T-helper 1 cell treated with Interleukin-12 subunit alpha and Interleukin-12 subunit beta and Interleukin-4 antibody, amounts not matched to agents 30 ng/mL and 1 ng/mL, for 36 hours (primary cell): Measurements from ENCODE around the gene EED. TPM values are rescaled to one million over a fixed set of nuclear protein-coding genes. Genes with fewer than 3 reads are reported as not detected.
"Not testable (repeated sequence)": the region's sequence is repeated elsewhere in the genome, so short reads cannot be mapped to it uniquely, and the experiment has no call there.

Experiments
- intact Hi-C: fragments of 100-400 bp; cut with micrococcal nuclease; formaldehyde crosslinking; loops from one replicate; pipeline ENCODE4 v1.15.1; 2024
- total RNA-seq: library from RNA; stranded (reverse); gene quantifications from 2 replicates; pipeline ENCODE4 v1.2.3, GENCODE V29; 2022

Gene EED
- total RNA-seq, 1 donor from 2014 or later = 73.3 TPM

DNA sequence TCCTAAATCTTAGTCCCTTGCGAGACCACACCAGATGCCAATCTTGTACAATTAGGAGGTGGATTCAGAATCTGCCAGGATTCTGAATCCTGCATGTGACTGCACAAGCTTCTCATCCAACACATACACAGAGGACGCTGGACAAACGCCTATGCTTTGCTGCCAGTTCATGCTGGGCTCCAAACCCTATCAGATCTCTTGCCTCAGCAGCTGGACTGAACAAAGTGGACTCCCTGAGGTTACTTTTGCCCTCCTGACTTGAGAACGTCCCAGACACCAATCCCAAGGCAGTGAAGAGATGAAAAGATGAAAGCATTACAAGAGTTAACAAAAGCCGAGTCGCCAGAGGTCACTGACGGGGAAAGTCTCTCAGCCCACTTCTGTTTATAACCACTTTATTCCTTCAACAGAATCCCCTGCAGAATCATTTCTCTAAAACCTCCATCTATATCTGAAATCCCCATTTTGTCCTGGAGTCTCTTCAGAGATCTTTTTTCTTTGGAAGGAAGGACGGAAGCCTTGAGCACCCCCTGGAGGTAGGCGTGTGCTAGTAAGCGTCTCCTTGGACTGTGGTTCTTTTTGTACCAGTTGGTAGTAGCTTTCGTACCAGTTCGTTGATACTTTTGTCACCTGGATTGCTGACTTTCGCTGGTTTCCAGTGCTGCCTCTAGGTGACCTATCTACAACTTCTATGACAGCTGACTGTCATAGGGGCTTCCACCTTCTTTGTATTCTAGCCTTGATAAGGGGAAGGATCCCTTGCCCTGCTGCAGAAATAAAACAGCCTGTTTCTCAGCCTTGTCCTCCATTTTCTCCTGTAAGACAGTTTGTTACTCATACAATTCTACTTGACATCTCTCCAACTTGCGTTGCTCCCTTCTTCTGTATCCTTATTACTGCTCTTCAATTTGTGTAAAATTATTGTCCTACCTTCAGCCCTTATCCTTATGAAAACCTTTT is 26.1 kb upstream of the EED start:
- intact Hi-C loops = loop anchor here (1.0 kb wide), 8 partner anchors 16 to 623 kb away; partner anchors contain the start of genes CCDC83, EED and PICALM

- intact Hi-C loops = no loop called here
These were observed 25.0 kb upstream of the EED start for GRCh38 chr11:86219311-86220193.

GRCh38 chr11:86220653-86221052 is 23.9 kb upstream of the EED start:
- intact Hi-C loops = no loop called here

- intact Hi-C loops = no loop called here
These were observed 22.5 kb upstream of the EED start for GRCh38 chr11:86222081-86222480.

- intact Hi-C loops = not testable (repeated sequence)
These were observed 20.0 kb upstream of the EED start for GRCh38 chr11:86224575-86224974.

GRCh38 chr11:86225344-86225743 is 19.2 kb upstream of the EED start:
- intact Hi-C loops = not testable (repeated sequence)

GRCh38 chr11:86228269-86229038 is 16.1 kb upstream of the EED start:
- intact Hi-C loops = loop anchor here (2.0 kb wide), 1 partner anchor 14 kb away; no protein-coding TSS in a partner anchor

DNA sequence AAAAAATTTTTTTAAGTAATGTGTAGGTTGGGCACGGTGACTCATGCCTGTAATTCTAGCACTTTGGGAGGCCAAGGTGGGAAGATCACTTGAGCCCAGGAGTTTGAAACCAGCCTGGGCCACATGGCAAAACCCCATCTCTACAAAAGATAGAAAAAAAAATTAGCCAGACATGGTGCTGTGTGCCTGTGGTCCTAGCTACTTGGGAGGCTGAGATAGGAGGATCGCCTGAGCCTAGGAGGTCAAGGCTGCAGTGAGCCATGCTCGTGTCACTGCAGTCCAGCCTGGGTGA is 15.6 kb upstream of the EED start:
- intact Hi-C loops = loop anchor here (2.0 kb wide), 1 partner anchor 14 kb away; no protein-coding TSS in a partner anchor

DNA sequence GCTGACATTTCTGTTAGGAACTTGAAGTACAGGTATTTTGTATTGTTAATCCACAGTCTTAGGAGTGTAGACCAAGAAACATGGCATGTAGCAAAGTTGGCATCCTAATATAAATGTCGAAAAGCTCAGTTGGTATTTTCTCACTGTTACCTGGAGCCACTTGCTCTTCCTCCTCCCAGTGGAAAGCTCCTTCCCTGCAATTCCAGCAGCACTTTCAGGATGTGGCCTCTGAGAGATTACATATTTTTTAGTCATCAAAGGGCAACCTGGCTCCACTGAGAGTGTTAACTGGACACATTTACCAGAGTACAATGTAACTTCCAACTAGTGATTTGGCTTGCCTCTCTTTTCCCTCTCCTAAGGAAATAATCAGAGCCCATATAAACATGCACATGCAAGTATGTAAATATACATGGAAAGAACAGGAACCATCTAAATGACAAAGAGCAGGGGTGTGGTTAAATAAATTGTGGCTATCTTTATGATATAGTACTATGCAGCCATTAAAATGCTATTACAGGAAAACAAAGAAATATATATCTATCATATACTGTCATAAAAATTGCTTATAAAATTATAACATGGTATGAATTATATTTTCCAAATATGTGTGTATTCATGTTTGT is 14.3 kb upstream of the EED start:
- intact Hi-C loops = no loop called here

- intact Hi-C loops = no loop called here
These were observed 13.6 kb upstream of the EED start for GRCh38 chr11:86230921-86231434.

- intact Hi-C loops = no loop called here
These were observed 12.0 kb upstream of the EED start for GRCh38 chr11:86232556-86232955.

- intact Hi-C loops = no loop called here
These were observed 9.6 kb upstream of the EED start for GRCh38 chr11:86234831-86235461.

DNA sequence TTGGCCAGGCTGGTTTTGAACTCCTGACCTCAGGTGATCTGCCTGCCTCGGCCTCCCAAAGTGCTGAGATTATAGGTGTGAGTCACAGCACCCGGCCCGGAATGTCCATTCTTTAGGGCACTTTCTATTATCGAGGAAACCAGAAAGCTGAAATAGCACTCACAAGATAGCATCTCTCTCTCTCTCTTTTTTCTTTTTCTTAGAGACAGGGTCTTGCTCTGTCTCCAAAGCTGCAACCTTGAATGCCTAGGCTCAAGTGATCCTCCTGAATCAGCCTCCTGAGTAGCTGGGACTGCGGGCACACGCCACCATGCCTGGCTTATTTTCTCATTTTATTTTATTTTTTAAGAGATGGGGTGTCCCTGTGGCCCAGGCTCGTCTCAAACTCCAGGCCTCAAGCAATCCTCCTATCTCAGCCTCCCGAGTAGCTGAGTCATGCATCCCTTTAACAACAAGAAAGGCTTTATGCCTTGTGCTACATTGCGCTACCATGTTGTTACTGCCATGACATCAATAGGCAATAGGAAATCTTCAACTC is 7.2 kb upstream of the EED start:
- intact Hi-C loops = no loop called here

DNA sequence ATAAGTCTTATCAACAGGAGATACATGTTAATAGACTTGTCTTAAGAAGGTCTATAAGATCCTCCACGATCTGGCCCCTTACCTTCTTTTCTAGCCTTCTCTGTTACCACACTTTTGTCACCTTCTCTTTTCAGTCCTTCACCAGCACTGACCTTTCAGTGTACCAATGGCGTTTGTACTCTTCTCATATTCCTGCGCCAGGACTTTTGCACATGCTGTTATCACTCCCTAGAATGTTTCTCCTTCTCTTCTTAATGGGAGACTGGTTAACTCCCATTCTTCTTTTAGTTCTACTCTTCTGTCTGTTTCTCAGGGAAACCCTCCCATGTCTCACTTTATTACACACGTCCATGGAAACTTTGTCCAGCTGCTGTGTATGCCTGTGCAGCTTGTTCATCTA is 4.4 kb upstream of the EED start:
- intact Hi-C loops = loop anchor here (5.0 to 10.0 kb wide), 3 partner anchors 593 to 842 kb away; partner anchors contain the start of gene TMEM126A

GRCh38 chr11:86241956-86242535 is 2.5 kb upstream of the EED start:
- intact Hi-C loops = loop anchor here (5.0 to 10.0 kb wide), 3 partner anchors 595 to 840 kb away; partner anchors contain the start of gene TMEM126A

DNA sequence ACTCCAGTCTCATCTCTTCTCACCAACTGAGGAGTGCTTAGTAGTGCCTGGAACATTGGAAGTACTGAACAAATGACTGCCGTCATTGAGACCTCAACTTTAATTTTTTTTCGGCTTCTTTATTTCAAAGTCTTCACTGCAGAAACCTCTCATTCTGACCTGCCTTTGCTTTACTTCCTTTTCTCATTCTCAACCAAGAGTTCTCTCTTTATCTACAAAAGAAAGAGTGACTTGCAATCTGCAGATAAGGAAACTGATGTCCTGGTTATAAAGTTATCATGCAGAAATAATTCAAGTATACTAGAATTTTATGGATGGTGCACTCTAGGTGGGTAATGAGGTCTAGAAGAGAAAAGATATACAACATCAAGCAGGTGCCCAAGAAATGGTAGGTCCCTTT is 1.2 kb upstream of the EED start:
- intact Hi-C loops = loop anchor here (5.0 to 10.0 kb wide), 3 partner anchors 596 to 839 kb away; partner anchors contain the start of gene TMEM126A

DNA sequence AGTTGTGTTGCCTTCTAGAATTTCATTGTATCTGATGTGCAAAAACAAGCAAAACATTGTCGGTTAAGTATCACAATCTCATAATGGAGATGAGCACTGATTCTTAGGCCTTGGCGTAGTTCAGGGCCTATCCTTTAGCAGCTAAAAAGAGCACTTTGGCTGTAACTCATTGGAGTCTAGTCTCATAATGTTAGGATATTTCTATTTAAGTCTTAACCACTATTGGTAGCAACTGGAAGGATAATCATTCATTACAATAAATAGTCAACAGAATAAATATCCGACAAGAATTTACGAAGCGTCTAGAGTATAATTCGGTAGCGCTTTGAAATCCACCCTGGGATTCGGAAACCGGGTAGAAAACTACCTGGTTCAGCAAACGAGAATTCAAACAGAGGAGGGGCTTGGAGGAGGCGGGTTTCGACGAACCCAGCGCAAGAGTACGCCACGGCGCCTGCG is 461 bp upstream of the EED start:
- intact Hi-C loops = loop anchor here (1.0 to 10.0 kb wide), 12 partner anchors 26 to 838 kb away; partner anchors contain the start of genes CREBZF, PICALM and TMEM126A

- intact Hi-C loops = loop anchor here (1.0 to 10.0 kb wide), 8 partner anchors 8 to 651 kb away; partner anchors contain the start of genes CCDC83, HIKESHI and TMEM126B
These were observed 1.1 kb downstream of the EED start for GRCh38 chr11:86245369-86246292.
